ENCODE results near the gene FREM1.

- TF ChIP-seq CTCF (IDR thresholded peaks at IDR 0.05) (no peak), POLR2A (IDR thresholded peaks at IDR 0.05) (no peak)
Observed at GRCh38 chr9:14895806-14896205, 14.4 kb downstream of the FREM1 start.

Measured in tibial nerve (tissue), 3 donors.